HG02840 (cell line): ENCODE results near the gene PDE7B.

ENCODE experiments used
- ATAC-seq: cut with Tn5 transposase; IDR thresholded peaks from one replicate; pipeline ENCODE4 v1.9.1; 2021; ENCODE audit warnings: mild to moderate bottlenecking, moderate library complexity, moderate number of reproducible peaks; ENCODE audit not compliant: unreplicated experiment, low FRiP score

The PDE7B gene

GRCh38 chr6:136059308-136059707 is 207.8 kb downstream of the PDE7B start:
- ATAC-seq = no peak

- ATAC-seq = no peak
Observed at GRCh38 chr6:136060052-136060451, 208.6 kb downstream of the PDE7B start.

- ATAC-seq = no peak
Observed at GRCh38 chr6:136060759-136061158, 209.3 kb downstream of the PDE7B start.

GRCh38 chr6:136061701-136062100 is 210.2 kb downstream of the PDE7B start:
- ATAC-seq = no peak

- no peak for ATAC-seq
Observed at GRCh38 chr6:136063096-136063495, 211.6 kb downstream of the PDE7B start.

- ATAC-seq = no peak
Observed at GRCh38 chr6:136066005-136066404, 214.5 kb downstream of the PDE7B start.

GRCh38 chr6:136067731-136068341 is 216.3 kb downstream of the PDE7B start:
- ATAC-seq = no peak

- no peak for ATAC-seq
Observed at GRCh38 chr6:136069119-136069518, 217.6 kb downstream of the PDE7B start.

GRCh38 chr6:136070815-136071214 is 219.3 kb downstream of the PDE7B start:
- ATAC-seq = no peak

GRCh38 chr6:136072691-136073090 is 221.2 kb downstream of the PDE7B start:
- no peak for ATAC-seq

GRCh38 chr6:136073216-136073615 is 221.7 kb downstream of the PDE7B start:
- no peak for ATAC-seq

- no peak for ATAC-seq
Observed at GRCh38 chr6:136076496-136076895, 225.0 kb downstream of the PDE7B start.

GRCh38 chr6:136077834-136078576 is 226.5 kb downstream of the PDE7B start:
- ATAC-seq = no peak

- no peak for ATAC-seq
Observed at GRCh38 chr6:136079701-136080565, 228.4 kb downstream of the PDE7B start.

- ATAC-seq = no peak
Observed at GRCh38 chr6:136083540-136083939, 232.0 kb downstream of the PDE7B start.

- no peak for ATAC-seq
Observed at GRCh38 chr6:136084403-136084802, 232.9 kb downstream of the PDE7B start.

GRCh38 chr6:136085370-136086115 is 234.0 kb downstream of the PDE7B start:
- no peak for ATAC-seq

- no peak for ATAC-seq
Observed at GRCh38 chr6:136086686-136087085, 235.2 kb downstream of the PDE7B start.

- no peak for ATAC-seq
Observed at GRCh38 chr6:136087986-136088385, 236.5 kb downstream of the PDE7B start.

- ATAC-seq = no peak
Observed at GRCh38 chr6:136088693-136089092, 237.2 kb downstream of the PDE7B start.

- no peak for ATAC-seq
Observed at GRCh38 chr6:136089876-136090275, 238.4 kb downstream of the PDE7B start.
